Measurements from ENCODE around the gene PICALM. TPM values are rescaled to one million over a fixed set of nuclear protein-coding genes. Genes with fewer than 3 reads are reported as not detected.

The PICALM gene
- total and polyA plus RNA-seq, 2 of the 8 experiments (the other 6 are each of a cell fraction or from before 2014, with no cell fraction given): 69.4 to 71.3 TPM

DNA sequence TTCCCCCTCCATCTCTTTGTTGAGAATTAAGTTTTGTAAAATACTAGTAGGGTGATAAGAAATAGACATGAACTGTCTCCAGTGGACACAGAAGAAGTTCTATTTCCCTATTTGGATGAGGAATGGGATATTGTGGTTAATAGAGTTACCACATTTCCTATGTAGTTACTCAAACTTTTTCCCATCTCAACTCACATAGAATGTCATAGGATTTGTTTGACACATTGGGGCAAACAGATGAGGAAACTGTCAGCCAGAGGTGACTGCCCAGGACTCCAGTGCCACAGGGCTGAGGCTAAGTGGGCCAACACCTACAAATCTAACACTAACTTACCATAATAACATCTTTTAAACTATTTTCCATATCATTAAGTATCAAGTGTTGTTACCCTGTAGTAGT is 155.4 kb downstream of the PICALM start:
- H2BK15ac ChIP-seq (ENCODE audit: low read length): no peak overlapping the region
- no peak for TF ChIP-seq CTBP2 (IDR thresholded peaks at IDR 0.05; ENCODE audit: borderline replicate concordance, insufficient read depth, insufficient read length, low read length)
- TF ChIP-seq PHF8 (conservative IDR thresholded peaks at IDR 0.05; ENCODE audit: low read depth, low read length): no peak
- TF ChIP-seq SRF (IDR thresholded peaks at IDR 0.05; ENCODE audit: low read depth, low read length): no peak
- TF ChIP-seq SP1 (IDR thresholded peaks at IDR 0.05; ENCODE audit: low read depth, low read length): no peak
- no peak for TF ChIP-seq CREB1 (IDR thresholded peaks at IDR 0.05)
- TF ChIP-seq, protein P1, sequence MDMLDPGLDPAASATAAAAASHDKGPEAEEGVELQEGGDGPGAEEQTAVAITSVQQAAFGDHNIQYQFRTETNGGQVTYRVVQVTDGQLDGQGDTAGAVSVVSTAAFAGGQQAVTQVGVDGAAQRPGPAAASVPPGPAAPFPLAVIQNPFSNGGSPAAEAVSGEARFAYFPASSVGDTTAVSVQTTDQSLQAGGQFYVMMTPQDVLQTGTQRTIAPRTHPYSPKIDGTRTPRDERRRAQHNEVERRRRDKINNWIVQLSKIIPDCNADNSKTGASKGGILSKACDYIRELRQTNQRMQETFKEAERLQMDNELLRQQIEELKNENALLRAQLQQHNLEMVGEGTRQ (IDR thresholded peaks at IDR 0.05; ENCODE audit: low read length): no peak
- TF ChIP-seq CEBPB (IDR thresholded peaks at IDR 0.05; ENCODE audit: low read depth, low read length): no peak
- TF ChIP-seq, protein P2, sequence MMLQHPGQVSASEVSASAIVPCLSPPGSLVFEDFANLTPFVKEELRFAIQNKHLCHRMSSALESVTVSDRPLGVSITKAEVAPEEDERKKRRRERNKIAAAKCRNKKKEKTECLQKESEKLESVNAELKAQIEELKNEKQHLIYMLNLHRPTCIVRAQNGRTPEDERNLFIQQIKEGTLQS (IDR thresholded peaks at IDR 0.05; ENCODE audit: insufficient read depth, low read depth, low read length): no peak
- TF ChIP-seq HDAC2 (IDR thresholded peaks at IDR 0.05; ENCODE audit: borderline replicate concordance in 1 of 2, low read depth in 2 of 2, low read length in 2 of 2): no peak
- no peak overlapping the region for H2AK5ac ChIP-seq (ENCODE audit: low read depth, low read length)
- H2BK12ac ChIP-seq (ENCODE audit: low read depth, low read length): no peak overlapping the region
- H4K8ac ChIP-seq (ENCODE audit: extremely low read depth, insufficient read depth, low read length): no peak overlapping the region
- H2BK20ac ChIP-seq (ENCODE audit: low read length): no peak overlapping the region
- no peak overlapping the region for H4K91ac ChIP-seq (replicated peaks; ENCODE audit: insufficient read length, low read length)
- no peaks in the 10 kb centered on the region for H4K20me1 ChIP-seq (replicated peaks in 1 of 2; ENCODE audit: control insufficient read depth in 1 of 2, insufficient read depth in 2 of 2, low read length in 2 of 2)
- no peak overlapping the region for H2BK120ac ChIP-seq (replicated peaks; ENCODE audit: low read depth, low read length)
- no peak overlapping the region for H2AFZ ChIP-seq (ENCODE audit: low read length)
- H2BK5ac ChIP-seq (ENCODE audit: low read depth, low read length): no peak overlapping the region
- no peak overlapping the region for H3K4ac ChIP-seq (replicated peaks; ENCODE audit: insufficient read length, low read depth, low read length)
- H3K27ac ChIP-seq (ENCODE audit: low read depth, low read length): no peak overlapping the region
- H3K4me1 ChIP-seq (replicated peaks in 1 of 4; ENCODE audit: control insufficient read depth in 3 of 4, insufficient read depth in 4 of 4, low read length in 3 of 4): peaks cover 0 to 3% (median under 1%) of the 10 kb centered on the region in 4 experiments; a peak in 2 of 7 replicates
- no peak overlapping the region for H3K14ac ChIP-seq (ENCODE audit: insufficient read length)
- H4K5ac ChIP-seq (ENCODE audit: insufficient read length, low read depth, low read length): no peak overlapping the region
- no peaks in the 10 kb centered on the region for H3K36me3 ChIP-seq (ENCODE audit: control insufficient read depth in 2 of 4, insufficient read depth in 4 of 4, low read length in 3 of 4)
- no peak overlapping the region for H3K9ac ChIP-seq (replicated peaks in 1 of 4; ENCODE audit: extremely low read depth in 1 of 4, low read depth in 3 of 4, low read length in 3 of 4)
- H3K79me1 ChIP-seq (ENCODE audit: low read depth, low read length): no peaks in the 10 kb centered on the region
- no peaks in the 10 kb centered on the region for H3K27me3 ChIP-seq (replicated peaks in 1 of 4; ENCODE audit: control insufficient read depth in 3 of 4, extremely low read depth in 1 of 4, insufficient read depth in 3 of 4, low read length in 3 of 4)
- no peaks in the 10 kb centered on the region for H3K23me2 ChIP-seq (ENCODE audit: low read depth, low read length)
- DNase-seq (ENCODE audit: low read depth in 1 of 2, low spot score in 2 of 2): no peak
- POLR2A ChIA-PET (ENCODE audit: partially characterized antibody): no interaction called here
- no peak overlapping the region for H3K18ac ChIP-seq (ENCODE audit: extremely low read depth, low read length)
- no peak overlapping the region for H3K4me2 ChIP-seq (ENCODE audit: insufficient read depth in 1 of 2, low read depth in 2 of 2, low read length in 2 of 2)
- CTCF ChIA-PET (ENCODE audit: partially characterized antibody): no interaction called here
- no peak for FAIRE-seq
- peaks cover 2 to 4% of the 10 kb centered on the region in 2 experiments; a peak in 2 of 4 replicates for H3K9me3 ChIP-seq (ENCODE audit: insufficient read depth in 2 of 2, low read depth in 1 of 2, low read length in 1 of 2)
- no peak overlapping the region for H3K56ac ChIP-seq (replicated peaks; ENCODE audit: insufficient read length, low read depth, low read length)
- no peaks in the 10 kb centered on the region for H3K79me2 ChIP-seq (ENCODE audit: control insufficient read depth in 1 of 2, insufficient read depth in 2 of 2, low read length in 2 of 2)
- no peak overlapping the region for H3K4me3 ChIP-seq (ENCODE audit: extremely low read depth in 1 of 4, insufficient read depth in 2 of 4, low read depth in 3 of 4, low read length in 4 of 4)
- H3K23ac ChIP-seq (ENCODE audit: insufficient read length): no peak overlapping the region

All from H1 (cell line).